Peyer's patch (tissue), 4 donors: ENCODE measurements around the gene BLVRA. TPM values are rescaled to one million over a fixed set of nuclear protein-coding genes. Genes with fewer than 3 reads are reported as not detected.

Source experiments
- DNase-seq, 3 donors: peaks; one replicate each; pipeline ENCODE4 v3.0.0-alpha.2; 2017 to 2019
- H3K27ac ChIP-seq, 4 donors: fragments of 200-600 bp; sonication (generic); one replicate each; pipeline ENCODE4 v1.5.1; 2016 to 2019
- H3K27me3 ChIP-seq, 2 donors: fragments of 200-600 bp; sonication (generic); one replicate each; pipeline ENCODE4 v1.5.1; 2019
- H3K36me3 ChIP-seq, 3 donors: fragments of 200-600 bp; sonication (generic); one replicate each; pipeline ENCODE4 v1.5.1; 2016 to 2019
- H3K4me1 ChIP-seq, 4 donors: fragments of 200-600 bp; sonication (generic); one replicate each; pipeline ENCODE4 v1.5.1; 2016 to 2019
- H3K4me3 ChIP-seq, 4 donors: fragments of 200-600 bp; sonication (generic); 1 replicate in 3 of 4; 2 replicates in 1 of 4; pipeline ENCODE4 v1.5.1; 2016 to 2019; ENCODE audit warnings: mild to moderate bottlenecking in 1 of 4
- H3K9me3 ChIP-seq, 4 donors: fragments of 200-600 bp; sonication (generic); one replicate each; pipeline ENCODE4 v1.5.1; 2016 to 2019; ENCODE audit warnings: mild to moderate bottlenecking in 1 of 4
- POLR2A ChIP-seq, 2 donors: fragments of 450-650 bp; IDR thresholded peaks; one replicate each; pipeline ENCODE4 v1.5.1; 2017; ENCODE audit warnings: antibody characterized with exemption in 2 of 2, mild to moderate bottlenecking in 2 of 2, moderate library complexity in 2 of 2
- total RNA-seq, 4 donors: library from RNA; depleted of rRNA; stranded (reverse); fragments of >200 nt; gene quantifications; one replicate each; pipeline ENCODE4 v1.1.0, GENCODE V29; 2016
- TF ChIP-seq, protein P1 (sequence below), 6 experiments: fragments of 450-650 bp in 4 of 6; fragments of 200-600 bp in 2 of 6; sonication (generic) in 1 of 6; IDR thresholded peaks; one replicate each; pipeline ENCODE4 v1.5.1; 2017 to 2019; ENCODE audit warnings: antibody characterized with exemption in 6 of 6, mild to moderate bottlenecking in 3 of 6, moderate library complexity in 1 of 6

Gene BLVRA
- total RNA-seq, 4 donors from 2014 or later = 2.8 to 38.8 (median 11.5) TPM

DNA sequence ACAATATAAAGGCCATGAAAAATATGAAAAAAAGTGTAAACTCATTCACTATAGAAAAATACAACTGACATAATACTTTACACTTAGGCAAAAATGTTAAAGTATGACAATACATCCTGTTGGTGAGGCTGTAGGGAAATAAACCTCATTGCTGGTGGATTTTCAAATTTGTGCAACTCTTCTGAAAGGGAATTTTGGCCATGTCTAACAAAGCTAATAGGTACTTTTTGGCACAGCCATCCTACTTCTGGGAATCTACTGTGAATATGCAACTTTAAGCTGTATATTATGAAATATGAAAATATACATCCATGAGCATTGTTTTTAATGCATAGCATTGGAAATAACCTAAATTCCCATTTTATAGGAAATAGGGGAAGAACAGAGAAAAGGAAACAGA lies 15.8 kb upstream of the BLVRA start:
- no peak overlapping the region for H3K4me3 ChIP-seq
- no peaks in the 10 kb centered on the region for H3K36me3 ChIP-seq
- H3K9me3 ChIP-seq = no peaks in the 10 kb centered on the region
- DNase-seq = no peak
- no peaks in the 10 kb centered on the region for H3K4me1 ChIP-seq
- TF ChIP-seq, protein P1, sequence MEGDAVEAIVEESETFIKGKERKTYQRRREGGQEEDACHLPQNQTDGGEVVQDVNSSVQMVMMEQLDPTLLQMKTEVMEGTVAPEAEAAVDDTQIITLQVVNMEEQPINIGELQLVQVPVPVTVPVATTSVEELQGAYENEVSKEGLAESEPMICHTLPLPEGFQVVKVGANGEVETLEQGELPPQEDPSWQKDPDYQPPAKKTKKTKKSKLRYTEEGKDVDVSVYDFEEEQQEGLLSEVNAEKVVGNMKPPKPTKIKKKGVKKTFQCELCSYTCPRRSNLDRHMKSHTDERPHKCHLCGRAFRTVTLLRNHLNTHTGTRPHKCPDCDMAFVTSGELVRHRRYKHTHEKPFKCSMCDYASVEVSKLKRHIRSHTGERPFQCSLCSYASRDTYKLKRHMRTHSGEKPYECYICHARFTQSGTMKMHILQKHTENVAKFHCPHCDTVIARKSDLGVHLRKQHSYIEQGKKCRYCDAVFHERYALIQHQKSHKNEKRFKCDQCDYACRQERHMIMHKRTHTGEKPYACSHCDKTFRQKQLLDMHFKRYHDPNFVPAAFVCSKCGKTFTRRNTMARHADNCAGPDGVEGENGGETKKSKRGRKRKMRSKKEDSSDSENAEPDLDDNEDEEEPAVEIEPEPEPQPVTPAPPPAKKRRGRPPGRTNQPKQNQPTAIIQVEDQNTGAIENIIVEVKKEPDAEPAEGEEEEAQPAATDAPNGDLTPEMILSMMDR (IDR thresholded peaks at IDR 0.05) = no peak
- TF ChIP-seq POLR2A (IDR thresholded peaks at IDR 0.05) = no peak
- H3K27me3 ChIP-seq = no peaks in the 10 kb centered on the region
- no peak overlapping the region for H3K27ac ChIP-seq

DNA sequence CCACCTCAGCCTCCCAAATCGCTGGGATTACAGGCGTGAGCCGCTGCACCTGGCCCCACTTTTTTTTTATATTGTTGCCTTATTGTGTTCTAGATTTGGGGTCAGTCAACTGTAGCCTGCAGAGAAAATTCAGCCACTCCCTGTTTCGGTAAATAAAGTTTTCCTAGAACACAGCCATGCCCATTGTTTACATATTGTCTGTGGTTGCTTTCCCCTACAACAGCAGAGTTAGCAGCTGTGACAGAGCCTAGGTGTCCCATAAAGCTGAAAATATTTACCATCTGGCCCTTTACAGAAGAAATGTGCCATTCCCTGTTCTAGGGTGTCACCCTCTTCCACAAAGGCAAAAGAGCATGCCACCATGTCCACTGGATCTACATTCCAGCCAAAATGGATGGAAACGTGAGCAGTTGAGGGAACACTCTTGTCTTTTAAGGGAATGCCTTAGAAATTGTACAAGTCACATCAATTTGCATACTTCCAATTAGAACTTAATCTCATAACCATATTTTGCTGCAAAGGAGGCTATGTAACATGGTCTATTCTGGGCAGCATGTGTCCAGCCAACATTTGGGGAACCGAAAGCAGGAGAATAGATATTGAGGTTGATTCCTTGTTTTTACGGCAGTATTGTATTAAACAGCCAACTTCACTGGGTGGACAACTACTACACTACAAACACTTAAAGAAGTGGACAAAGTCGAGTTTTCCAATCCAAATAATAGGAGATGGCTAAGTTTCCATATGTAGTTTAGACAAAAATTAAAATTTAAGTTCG lies 11.0 kb upstream of the BLVRA start:
- no peaks in the 10 kb centered on the region for H3K4me1 ChIP-seq
- H3K27me3 ChIP-seq = no peaks in the 10 kb centered on the region
- H3K9me3 ChIP-seq = no peaks in the 10 kb centered on the region
- no peak for TF ChIP-seq POLR2A (IDR thresholded peaks at IDR 0.05)
- TF ChIP-seq, protein P1 (IDR thresholded peaks at IDR 0.05) = no peak
- no peaks in the 10 kb centered on the region for H3K36me3 ChIP-seq
- no peak overlapping the region for H3K4me3 ChIP-seq
- DNase-seq = no peak
- H3K27ac ChIP-seq = no peak overlapping the region

DNA sequence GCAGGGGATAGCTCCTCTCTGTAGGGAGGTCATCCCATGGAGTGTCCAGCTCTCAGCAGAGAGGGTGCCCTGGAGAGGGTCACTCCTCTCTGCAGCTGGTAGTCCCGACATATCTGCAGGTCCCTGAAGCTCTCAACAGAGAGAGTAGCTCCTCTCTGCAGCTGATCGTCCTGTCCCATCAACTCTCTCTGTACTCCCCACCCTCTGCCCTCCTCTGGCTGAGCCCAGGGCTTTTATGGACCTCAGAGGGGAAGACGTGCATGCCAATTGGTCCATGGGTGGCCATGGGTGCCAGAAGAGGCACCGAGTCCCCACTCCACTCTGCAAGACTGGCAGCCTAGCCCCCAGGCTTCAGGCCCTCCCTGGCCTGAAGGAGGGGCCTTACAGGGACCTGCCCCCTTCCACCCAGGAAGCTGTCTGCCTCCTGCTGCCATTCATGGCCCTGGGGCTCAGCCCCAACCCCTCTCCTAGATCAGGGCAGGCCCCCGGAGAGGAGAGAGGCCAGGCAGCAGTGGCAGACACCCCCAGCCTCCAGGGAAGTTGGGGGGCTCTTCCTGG lies 9.0 kb upstream of the BLVRA start:
- no peak for TF ChIP-seq POLR2A (IDR thresholded peaks at IDR 0.05)
- TF ChIP-seq, protein P1 (IDR thresholded peaks at IDR 0.05) = no peak
- DNase-seq = no peak
- H3K4me1 ChIP-seq = no peaks in the 10 kb centered on the region
- no peaks in the 10 kb centered on the region for H3K9me3 ChIP-seq
- no peak overlapping the region for H3K27ac ChIP-seq
- no peak overlapping the region for H3K4me3 ChIP-seq
- no peaks in the 10 kb centered on the region for H3K36me3 ChIP-seq
- no peaks in the 10 kb centered on the region for H3K27me3 ChIP-seq

DNA sequence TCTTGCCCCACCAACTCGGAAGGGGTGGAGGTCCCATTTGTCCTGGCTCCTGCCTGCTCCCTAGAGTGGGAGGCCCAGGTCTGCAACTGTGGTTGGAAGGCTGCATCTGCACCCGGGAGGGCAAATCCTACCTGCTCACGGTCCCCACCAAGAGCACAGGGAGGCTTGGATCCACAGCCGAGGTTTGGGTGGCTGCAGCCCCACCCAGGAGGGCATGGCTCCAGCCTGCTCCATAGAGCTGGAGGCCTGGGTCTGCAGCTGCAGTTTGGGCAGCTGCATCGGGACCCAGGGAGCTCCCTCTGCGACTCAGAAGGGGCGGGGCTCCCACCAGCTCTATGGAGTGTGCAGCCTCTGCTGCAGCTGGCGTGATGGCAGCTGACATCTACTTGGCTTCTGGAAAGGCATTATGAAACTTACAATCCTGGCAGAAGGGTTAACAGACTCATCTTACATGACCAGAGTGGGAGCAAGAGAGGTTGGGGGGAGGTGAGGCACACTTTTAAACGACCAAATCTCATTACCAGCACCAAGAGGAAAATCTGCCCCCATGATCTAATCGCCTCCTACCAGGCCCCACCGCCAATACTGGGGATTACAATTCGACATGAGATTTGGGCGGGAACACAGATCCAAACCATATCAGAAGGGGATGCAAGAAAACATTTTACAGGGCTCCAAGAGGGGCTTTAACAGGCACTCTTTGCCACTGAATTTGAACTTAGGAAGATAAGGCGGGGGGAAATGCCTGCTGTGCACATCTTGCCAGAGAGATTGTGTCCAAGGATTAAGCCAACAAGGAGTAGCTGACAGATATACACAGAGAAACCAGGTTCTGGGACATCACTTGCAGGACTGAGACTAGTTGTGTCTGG lies 8.2 kb upstream of the BLVRA start:
- Histone ChIP-seq H3K4me3 (no peak overlapping the region), H3K27ac (no peak overlapping the region), H3K9me3 (no peaks in the 10 kb centered on the region), H3K27me3 (no peaks in the 10 kb centered on the region), H3K4me1 (no peaks in the 10 kb centered on the region), H3K36me3 (no peaks in the 10 kb centered on the region)
- DNase-seq = no peak
- TF ChIP-seq, protein P1 (IDR thresholded peaks at IDR 0.05) = no peak
- no peak for TF ChIP-seq POLR2A (IDR thresholded peaks at IDR 0.05)

DNA sequence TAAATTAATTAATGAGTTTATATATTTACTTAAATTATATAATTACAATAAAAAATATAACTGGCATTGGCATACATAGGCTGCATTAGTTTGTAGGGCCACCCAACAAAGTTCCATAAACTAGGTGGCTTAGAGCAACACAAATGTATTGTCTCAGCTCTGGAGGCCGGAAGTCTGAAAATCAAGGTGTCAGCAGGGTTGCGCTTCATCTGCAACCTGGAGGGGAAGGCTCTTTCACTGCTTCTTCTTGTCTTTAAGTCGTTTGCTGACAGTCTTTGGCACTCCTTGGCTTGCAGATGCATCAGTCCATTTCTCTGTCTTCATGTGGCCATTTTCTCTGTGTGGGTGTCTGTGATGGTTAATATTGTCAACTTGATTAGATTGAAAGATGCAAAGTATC lies 6.1 kb upstream of the BLVRA start:
- H3K4me1 ChIP-seq = no peaks in the 10 kb centered on the region
- no peaks in the 10 kb centered on the region for H3K36me3 ChIP-seq
- H3K9me3 ChIP-seq = no peaks in the 10 kb centered on the region
- no peaks in the 10 kb centered on the region for H3K27me3 ChIP-seq
- no peak for DNase-seq
- no peak overlapping the region for H3K27ac ChIP-seq
- H3K4me3 ChIP-seq = no peak overlapping the region
- TF ChIP-seq, protein P1 (IDR thresholded peaks at IDR 0.05) = no peak
- no peak for TF ChIP-seq POLR2A (IDR thresholded peaks at IDR 0.05)
